Cardiac fibroblast (primary cell): ENCODE results near the gene BOLA2B.
A peak's percentile ranks its signal among the peaks of the same experiment; 100 is the strongest.
"Not testable (repeated sequence)": the region's sequence is repeated elsewhere in the genome, so short reads cannot be mapped to it uniquely, and the experiment has no call there.

ENCODE experiments used
- DNase-seq, 2 donors: peaks; one replicate each; pipeline versions ENCODE4 v3.0.0 to v3.0.0-alpha.2; 2010; ENCODE audit warnings: low read depth in 2 of 2
- H3K4me3 ChIP-seq, 2 donors: replicated peaks in 1 of 2; 1 replicate in 1 of 2; 2 replicates in 1 of 2; pipeline ENCODE4 v1.5.1; 2011; ENCODE audit warnings: low read depth in 2 of 2, low read length in 2 of 2, mild to moderate bottlenecking in 2 of 2, moderate library complexity in 1 of 2
- CTCF ChIP-seq: IDR thresholded peaks from one replicate; pipeline ENCODE4 v1.5.1; 2011; ENCODE audit warnings: low read depth, mild to moderate bottlenecking, low read length, inconsistent platforms

BOLA2B gene

GRCh38 chr16:30184096-30184890 is 9.2 kb downstream of the BOLA2B start:
- TF ChIP-seq CTCF = no peak
- no peak for DNase-seq
- peak overlapping the region in 1 of 2 donors; percentile 7 for H3K4me3 ChIP-seq

GRCh38 chr16:30183233-30184095 is 10.0 kb downstream of the BOLA2B start, which contains the start of gene CORO1A:
CORO1A (plus strand) TSS chr16:30183602; CDS start chr16:30185210, 1,608 bp downstream.
- DNase-seq = peak; percentile 71 to 78
- H3K4me3 ChIP-seq = peak within 1 kb of the TSS; percentile 48 to 57
- no peak for TF ChIP-seq CTCF

GRCh38 chr16:30180741-30181140 is 12.7 kb downstream of the BOLA2B start:
- TF ChIP-seq CTCF = no peak
- H3K4me3 ChIP-seq = no peak overlapping the region
- DNase-seq = no peak

- TF ChIP-seq CTCF = no peak
- H3K4me3 ChIP-seq = no peak overlapping the region
- no peak for DNase-seq
These were observed 13.5 kb downstream of the BOLA2B start for GRCh38 chr16:30179931-30180330.

- no peak for DNase-seq
- no peak for TF ChIP-seq CTCF
- H3K4me3 ChIP-seq = no peak overlapping the region
These were observed 14.3 kb downstream of the BOLA2B start for GRCh38 chr16:30179195-30179594.

- not testable (repeated sequence) for DNase-seq, H3K4me3 ChIP-seq
These were observed 16.6 kb downstream of the BOLA2B start for GRCh38 chr16:30176876-30177275.

- no peak for DNase-seq
- no peak overlapping the region for H3K4me3 ChIP-seq
- TF ChIP-seq CTCF = no peak
These were observed 20.4 kb downstream of the BOLA2B start for GRCh38 chr16:30173054-30173453.

GRCh38 chr16:30170145-30170544 is 23.3 kb downstream of the BOLA2B start:
- not testable (repeated sequence) for DNase-seq, H3K4me3 ChIP-seq

- not testable (repeated sequence) for DNase-seq, H3K4me3 ChIP-seq
These were observed 24.1 kb downstream of the BOLA2B start for GRCh38 chr16:30169416-30169815.

- H3K4me3 ChIP-seq, DNase-seq: not testable (repeated sequence)
These were observed 24.7 kb downstream of the BOLA2B start for GRCh38 chr16:30168746-30169145.
